ENCODE measurements around the gene RANBP17.

GRCh38 chr5:170854566-170854965, 7.3 kb upstream of the RANBP17 start:
- TF ChIP-seq POLR2A (IDR thresholded peaks at IDR 0.05) (no peak), POLR2AphosphoS5 (IDR thresholded peaks at IDR 0.05) (no peak), CTCF (IDR thresholded peaks at IDR 0.05) (no peak)
